ENCODE measurements around the gene PPM1M.

Gene PPM1M

GRCh38 chr3:52200981-52201679, 44.4 kb upstream of the PPM1M start:
- Histone ChIP-seq H3K36me3 (ENCODE audit: insufficient read depth, insufficient read length, low read length) (peaks cover 70% of the 10 kb centered on the region), H3K4me1 (ENCODE audit: insufficient read depth, insufficient read length) (peaks cover 3% of the 10 kb centered on the region), H3K4me3 (ENCODE audit: insufficient read length, low read depth) (no peak overlapping the region), H3K27me3 (ENCODE audit: insufficient read depth, insufficient read length) (peaks cover 6% of the 10 kb centered on the region), H3K9ac (ENCODE audit: insufficient read length, low read depth) (no peak overlapping the region), H3K9me3 (ENCODE audit: insufficient read depth, low read length) (no peaks in the 10 kb centered on the region)
- TF ChIP-seq SUZ12 (IDR thresholded peaks at IDR 0.05; ENCODE audit: extremely low read depth, insufficient read depth, insufficient read length) (no peak), YY1 (IDR thresholded peaks at IDR 0.05; ENCODE audit: insufficient read depth, insufficient read length) (no peak), ZNF274 (IDR thresholded peaks at IDR 0.05; ENCODE audit: low read depth, low read length) (no peak)
- no peak for DNase-seq (ENCODE audit: low read depth, low spot score)

- Histone ChIP-seq H3K36me3 (ENCODE audit: insufficient read depth, insufficient read length, low read length) (peaks cover 80% of the 10 kb centered on the region), H3K27me3 (ENCODE audit: insufficient read depth, insufficient read length) (no peaks in the 10 kb centered on the region), H3K4me3 (ENCODE audit: insufficient read length, low read depth) (no peak overlapping the region), H3K9me3 (ENCODE audit: insufficient read depth, low read length) (no peaks in the 10 kb centered on the region), H3K4me1 (ENCODE audit: insufficient read depth, insufficient read length) (peaks cover 3% of the 10 kb centered on the region), H3K9ac (ENCODE audit: insufficient read length, low read depth) (no peak overlapping the region)
- no peak for TF ChIP-seq ZNF274 (IDR thresholded peaks at IDR 0.05; ENCODE audit: low read depth, low read length)
- TF ChIP-seq YY1 (IDR thresholded peaks at IDR 0.05; ENCODE audit: insufficient read depth, insufficient read length), result no peak
- TF ChIP-seq SUZ12 (IDR thresholded peaks at IDR 0.05; ENCODE audit: extremely low read depth, insufficient read depth, insufficient read length), result no peak
- DNase-seq (ENCODE audit: low read depth, low spot score), result no peak
Measured at GRCh38 chr3:52202384-52203077, 43.0 kb upstream of the PPM1M start.

GRCh38 chr3:52203701-52204100, 41.9 kb upstream of the PPM1M start:
- Histone ChIP-seq H3K27me3 (ENCODE audit: insufficient read depth, insufficient read length) (no peaks in the 10 kb centered on the region), H3K36me3 (ENCODE audit: insufficient read depth, insufficient read length, low read length) (peaks cover 91% of the 10 kb centered on the region), H3K9ac (ENCODE audit: insufficient read length, low read depth) (no peak overlapping the region), H3K4me1 (ENCODE audit: insufficient read depth, insufficient read length) (peaks cover 3% of the 10 kb centered on the region), H3K4me3 (ENCODE audit: insufficient read length, low read depth) (no peak overlapping the region), H3K9me3 (ENCODE audit: insufficient read depth, low read length) (no peaks in the 10 kb centered on the region)
- no peak for DNase-seq (ENCODE audit: low read depth, low spot score)
- TF ChIP-seq SUZ12 (IDR thresholded peaks at IDR 0.05; ENCODE audit: extremely low read depth, insufficient read depth, insufficient read length) (no peak), ZNF274 (IDR thresholded peaks at IDR 0.05; ENCODE audit: low read depth, low read length) (no peak), YY1 (IDR thresholded peaks at IDR 0.05; ENCODE audit: insufficient read depth, insufficient read length) (no peak)

GRCh38 chr3:52204337-52205073, 41.1 kb upstream of the PPM1M start:
- H3K4me3 ChIP-seq (ENCODE audit: insufficient read length, low read depth), result no peak overlapping the region
- no peak for DNase-seq (ENCODE audit: low read depth, low spot score)
- no peaks in the 10 kb centered on the region for H3K27me3 ChIP-seq (ENCODE audit: insufficient read depth, insufficient read length)
- no peaks in the 10 kb centered on the region for H3K4me1 ChIP-seq (ENCODE audit: insufficient read depth, insufficient read length)
- TF ChIP-seq ZNF274 (IDR thresholded peaks at IDR 0.05; ENCODE audit: low read depth, low read length) (no peak), YY1 (IDR thresholded peaks at IDR 0.05; ENCODE audit: insufficient read depth, insufficient read length) (no peak), SUZ12 (IDR thresholded peaks at IDR 0.05; ENCODE audit: extremely low read depth, insufficient read depth, insufficient read length) (no peak)
- no peaks in the 10 kb centered on the region for H3K9me3 ChIP-seq (ENCODE audit: insufficient read depth, low read length)
- no peak overlapping the region for H3K9ac ChIP-seq (ENCODE audit: insufficient read length, low read depth)
- H3K36me3 ChIP-seq (ENCODE audit: insufficient read depth, insufficient read length, low read length), result peaks cover 92% of the 10 kb centered on the region

- Histone ChIP-seq H3K4me3 (ENCODE audit: insufficient read length, low read depth) (no peak overlapping the region), H3K4me1 (ENCODE audit: insufficient read depth, insufficient read length) (no peaks in the 10 kb centered on the region), H3K9ac (ENCODE audit: insufficient read length, low read depth) (no peak overlapping the region), H3K36me3 (ENCODE audit: insufficient read depth, insufficient read length, low read length) (peaks cover 93% of the 10 kb centered on the region), H3K27me3 (ENCODE audit: insufficient read depth, insufficient read length) (no peaks in the 10 kb centered on the region), H3K9me3 (ENCODE audit: insufficient read depth, low read length) (no peaks in the 10 kb centered on the region)
- TF ChIP-seq YY1 (IDR thresholded peaks at IDR 0.05; ENCODE audit: insufficient read depth, insufficient read length), result no peak
- no peak for TF ChIP-seq SUZ12 (IDR thresholded peaks at IDR 0.05; ENCODE audit: extremely low read depth, insufficient read depth, insufficient read length)
- no peak for TF ChIP-seq ZNF274 (IDR thresholded peaks at IDR 0.05; ENCODE audit: low read depth, low read length)
- DNase-seq (ENCODE audit: low read depth, low spot score), result no peak
Measured at GRCh38 chr3:52205727-52206372, 39.7 kb upstream of the PPM1M start.

GRCh38 chr3:52208556-52208955, 37.0 kb upstream of the PPM1M start:
- H3K36me3 ChIP-seq (ENCODE audit: insufficient read depth, insufficient read length, low read length), result peaks cover 94% of the 10 kb centered on the region
- H3K9ac ChIP-seq (ENCODE audit: insufficient read length, low read depth), result no peak overlapping the region
- H3K27me3 ChIP-seq (ENCODE audit: insufficient read depth, insufficient read length), result no peaks in the 10 kb centered on the region
- DNase-seq (ENCODE audit: low read depth, low spot score), result no peak
- H3K9me3 ChIP-seq (ENCODE audit: insufficient read depth, low read length), result no peaks in the 10 kb centered on the region
- TF ChIP-seq YY1 (IDR thresholded peaks at IDR 0.05; ENCODE audit: insufficient read depth, insufficient read length) (no peak), SUZ12 (IDR thresholded peaks at IDR 0.05; ENCODE audit: extremely low read depth, insufficient read depth, insufficient read length) (no peak), ZNF274 (IDR thresholded peaks at IDR 0.05; ENCODE audit: low read depth, low read length) (no peak)
- H3K4me1 ChIP-seq (ENCODE audit: insufficient read depth, insufficient read length), result no peaks in the 10 kb centered on the region
- H3K4me3 ChIP-seq (ENCODE audit: insufficient read length, low read depth), result no peak overlapping the region

All from NT2/D1 (cell line).